HepG2 (cell line): ENCODE results near the gene RPS2. TPM values are rescaled to one million over a fixed set of nuclear protein-coding genes. Genes with fewer than 3 reads are reported as not detected.

Experiments used
- FOSL2 ChIP-seq: sonication (generic); formaldehyde crosslinking; IDR thresholded peaks from 2 replicates; pipeline ENCODE4 v1.4.0; 2020; ENCODE audit warnings: missing genetic modification reagents
- FOXM1 ChIP-seq: sonication (generic); formaldehyde crosslinking; IDR thresholded peaks from 2 replicates; pipeline ENCODE4 v1.5.0; 2020; ENCODE audit warnings: missing genetic modification reagents
- HOXD1 ChIP-seq: sonication (generic); formaldehyde crosslinking; IDR thresholded peaks from 2 replicates; pipeline ENCODE4 v1.5.0; 2020; ENCODE audit warnings: missing genetic modification reagents
- MYNN ChIP-seq: sonication (generic); formaldehyde crosslinking; IDR thresholded peaks from 2 replicates; pipeline ENCODE4 v1.4.0; 2020; ENCODE audit warnings: mild to moderate bottlenecking, low read depth, missing genetic modification reagents
- NPAS2 ChIP-seq: sonication (generic); formaldehyde crosslinking; IDR thresholded peaks from 2 replicates; pipeline ENCODE4 v1.8.0; 2022; ENCODE audit warnings: mild to moderate bottlenecking, missing genetic modification reagents, borderline replicate concordance
- PHF8 ChIP-seq: sonication (generic); formaldehyde crosslinking; IDR thresholded peaks from 2 replicates; pipeline ENCODE4 v1.5.0; 2020; ENCODE audit warnings: missing genetic modification reagents
- RFX5 ChIP-seq: IDR thresholded peaks from 2 replicates; pipeline ENCODE4 v1.6.1; 2011; ENCODE audit warnings: low read depth, low read length, improper control_type of control experiment
- SP2 ChIP-seq: sonication (generic); formaldehyde crosslinking; IDR thresholded peaks from 2 replicates; pipeline ENCODE4 v1.5.1; 2020; ENCODE audit warnings: mild to moderate bottlenecking, missing genetic modification reagents
- YY1 ChIP-seq: IDR thresholded peaks from 2 replicates; pipeline ENCODE4 v1.6.1; 2011; ENCODE audit warnings: low read length, low read depth, moderate library complexity, mild to moderate bottlenecking; ENCODE audit not compliant: insufficient read depth, insufficient replicate concordance
- ZBTB40 ChIP-seq, 2 experiments: fragments of 450-650 bp in 1 of 2; sonication (generic) in 1 of 2; formaldehyde crosslinking in 1 of 2; IDR thresholded peaks; 2 replicates each; pipeline versions ENCODE4 v1.6.1 to v1.8.0; 2016 to 2022; ENCODE audit warnings: antibody characterized with exemption in 1 of 2, mild to moderate bottlenecking in 1 of 2, missing genetic modification reagents in 1 of 2
- ZKSCAN1 ChIP-seq: fragments of 150-350 bp; IDR thresholded peaks from 2 replicates; pipeline ENCODE4 v1.6.1; 2014; ENCODE audit warnings: low read length
- ZNF292 ChIP-seq: sonication (generic); formaldehyde crosslinking; IDR thresholded peaks from 2 replicates; pipeline ENCODE4 v1.8.1; 2022; ENCODE audit warnings: mild to moderate bottlenecking, low read depth, missing genetic modification reagents, borderline replicate concordance
- ZNF333 ChIP-seq: sonication (generic); formaldehyde crosslinking; IDR thresholded peaks from 2 replicates; pipeline ENCODE4 v1.4.0; 2020; ENCODE audit warnings: mild to moderate bottlenecking, missing genetic modification reagents, borderline replicate concordance
- ZNF562 ChIP-seq: sonication (generic); formaldehyde crosslinking; IDR thresholded peaks from 2 replicates; pipeline ENCODE4 v1.8.0; 2022; ENCODE audit warnings: missing genetic modification reagents, borderline replicate concordance
- ZNF691 ChIP-seq: sonication (generic); formaldehyde crosslinking; IDR thresholded peaks from 2 replicates; pipeline ENCODE4 v1.4.0; 2020; ENCODE audit warnings: missing genetic modification reagents, low read depth, mild to moderate bottlenecking, borderline replicate concordance
- ZNF768 ChIP-seq: sonication (generic); formaldehyde crosslinking; IDR thresholded peaks from 2 replicates; pipeline ENCODE4 v1.4.0; 2020; ENCODE audit warnings: missing genetic modification reagents
- polyA plus RNA-seq, 8 experiments: library from polyadenylated mRNA; depleted of rRNA in 3 of 8; stranded (reverse) in 7 of 8; unstranded in 1 of 8; fragments of >200 nt; fragmentation: Illumina TruSeq in 4 of 8; extraction: Trizol in 4 of 8; gene quantifications; 2 replicates each; pipeline versions ENCODE4 v1.2.1 to v1.2.3, GENCODE V29; 2011 to 2016; ENCODE audit warnings: low read depth in 4 of 8, missing spikeins in 1 of 8, mixed read lengths in 1 of 8; ENCODE audit not compliant: insufficient read depth in 1 of 8
- total RNA-seq, 5 experiments: library from RNA; depleted of rRNA; stranded (reverse); fragments of >200 nt; fragmentation: Illumina TruSeq; extraction: Trizol; gene quantifications; 2 replicates each; pipeline ENCODE4 v1.2.3, GENCODE V29; 2016; ENCODE audit warnings: low read depth in 1 of 5

Gene RPS2
- total and polyA plus RNA-seq, 2 of the 13 experiments (the other 11 are each of a cell fraction or from before 2014, with no cell fraction given) = 1,908 to 4,514 TPM

- TF ChIP-seq ZBTB40 (IDR thresholded peaks at IDR 0.05) (no peak), ZBTB40 (CRISPR knock-in tag; IDR thresholded peaks at IDR 0.05) (0 out of 2 replicates have a peak, but pooled peaks have one; percentile 10), RFX5 (no peak), ZNF691 (CRISPR knock-in tag) (no peak; the same call in 1 of the 2 replicates), FOXM1 (no peak), FOSL2 (CRISPR knock-in tag) (peak; percentile 38), ZNF333 (CRISPR knock-in tag) (no peak), SP2 (CRISPR knock-in tag) (peak; percentile 27; the same call in 1 of the 2 replicates), PHF8 (no peak; the same call in 1 of the 2 replicates), YY1 (peak; percentile 49), NPAS2 (no peak), ZKSCAN1 (no peak), ZNF292 (CRISPR knock-in tag) (no peak), ZNF768 (0 out of 2 replicates have a peak, but pooled peaks have one; percentile 23), ZNF562 (CRISPR knock-in tag) (no peak), MYNN (CRISPR knock-in tag) (no peak), HOXD1 (CRISPR knock-in tag) (no peak)
These were observed 23.2 kb downstream of the RPS2 start (continued) for GRCh38 chr16:1941162-1942046.
